H1 (cell line): Measurements from ENCODE around the gene SYTL1. TPM values are rescaled to one million over a fixed set of nuclear protein-coding genes. Genes with fewer than 3 reads are reported as not detected.

Experiments used
- CTCF ChIA-PET: fragments of 300-600 bp; sonication (Branson Sonifier 250); formaldehyde crosslinking; loops from one replicate; lab custom pipeline; 2021; ENCODE audit not compliant: partially characterized antibody; lab: Charles Lee
- POLR2A ChIA-PET: fragments of 300-600 bp; sonication (Branson Sonifier 250); formaldehyde crosslinking; loops from one replicate; lab custom pipeline; 2021; ENCODE audit warnings: inconsistent platforms; ENCODE audit not compliant: partially characterized antibody; lab: Charles Lee
- DNase-seq, 2 experiments: peaks; one replicate each; pipeline versions ENCODE4 v3.0.0 to v3.0.0-alpha.2; 2010 to 2022; ENCODE audit warnings: low spot score in 2 of 2, low read depth in 1 of 2, mixed read lengths in 1 of 2
- FAIRE-seq: peaks from 2 replicates; lab custom pipeline; 2011; peaks lifted over from hg19 to GRCh38; lab: Jason Lieb, UNC
- H2AFZ ChIP-seq: 2 replicates; pipeline ENCODE4 v1.8.1; 2012; ENCODE audit warnings: low read length, inconsistent platforms
- H2AK5ac ChIP-seq: 2 replicates; pipeline ENCODE4 v1.6.1; 2013; ENCODE audit warnings: low read depth, low read length
- H2BK120ac ChIP-seq: replicated peaks from 2 replicates; pipeline ENCODE3; 2013; ENCODE audit warnings: low read depth, low read length, inconsistent platforms
- H2BK12ac ChIP-seq: 2 replicates; pipeline ENCODE4 v1.6.1; 2013; ENCODE audit warnings: low read depth, low read length
- H2BK15ac ChIP-seq: 2 replicates; pipeline ENCODE4 v1.6.1; 2013; ENCODE audit warnings: low read length
- H2BK20ac ChIP-seq: 2 replicates; pipeline ENCODE4 v1.6.1; 2013; ENCODE audit warnings: low read length
- H2BK5ac ChIP-seq: 2 replicates; pipeline ENCODE4 v1.6.1; 2013; ENCODE audit warnings: low read depth, low read length
- H3K14ac ChIP-seq: 2 replicates; pipeline ENCODE4 v1.6.1; 2013; ENCODE audit warnings: inconsistent platforms; ENCODE audit not compliant: insufficient read length
- H3K18ac ChIP-seq: 2 replicates; pipeline ENCODE4 v1.6.1; 2013; ENCODE audit warnings: low read length; ENCODE audit errors: extremely low read depth
- H3K23ac ChIP-seq: 2 replicates; pipeline ENCODE4 v1.6.1; 2013; ENCODE audit warnings: inconsistent platforms; ENCODE audit not compliant: insufficient read length
- H3K23me2 ChIP-seq: 2 replicates; pipeline ENCODE4 v1.6.1; 2013; ENCODE audit warnings: low read depth, low read length
- H3K27ac ChIP-seq: 2 replicates; pipeline ENCODE4 v1.6.1; 2011; ENCODE audit warnings: low read depth, low read length, inconsistent platforms
- H3K27me3 ChIP-seq, 4 experiments: replicated peaks in 1 of 4; 1 replicate in 1 of 4; 2 replicates in 3 of 4; pipeline versions ENCODE4 v1.6.1 to v1.8.1; 2011 to 2013; ENCODE audit warnings: low read length in 3 of 4, mild to moderate bottlenecking in 3 of 4, inconsistent platforms in 2 of 4, mixed read lengths in 2 of 4, moderate library complexity in 1 of 4; ENCODE audit not compliant: control insufficient read depth in 3 of 4, insufficient read depth in 3 of 4; ENCODE audit errors: extremely low read depth in 1 of 4
- H3K36me3 ChIP-seq, 4 experiments: 2 replicates each; pipeline versions ENCODE4 v1.6.1 to v1.8.1; 2011 to 2013; ENCODE audit warnings: mild to moderate bottlenecking in 4 of 4, low read length in 3 of 4, moderate library complexity in 2 of 4, control low read depth in 1 of 4, inconsistent platforms in 1 of 4; ENCODE audit not compliant: insufficient read depth in 4 of 4, control insufficient read depth in 2 of 4
- H3K4ac ChIP-seq: replicated peaks from 2 replicates; pipeline ENCODE3; 2013; ENCODE audit warnings: low read length, low read depth, mixed read lengths, inconsistent platforms; ENCODE audit not compliant: insufficient read length
- H3K4me1 ChIP-seq, 4 experiments: replicated peaks in 1 of 4; 1 replicate in 1 of 4; 2 replicates in 3 of 4; pipeline versions ENCODE4 v1.6.1 to v1.8.1; 2011 to 2013; ENCODE audit warnings: low read length in 3 of 4, inconsistent platforms in 2 of 4, mixed read lengths in 1 of 4; ENCODE audit not compliant: insufficient read depth in 4 of 4, control insufficient read depth in 3 of 4
- H3K4me2 ChIP-seq, 2 experiments: 2 replicates each; pipeline versions ENCODE4 v1.6.1 to v1.8.1; 2011 to 2013; ENCODE audit warnings: low read depth in 2 of 2, low read length in 2 of 2, control low read depth in 1 of 2, inconsistent platforms in 1 of 2, mild to moderate bottlenecking in 1 of 2; ENCODE audit not compliant: insufficient read depth in 1 of 2
- H3K4me3 ChIP-seq, 4 experiments: fragments of 200-600, 300-600 bp in 1 of 4; sonication (generic), shearing (Covaris generic), sonication (Bioruptor Twin) in 1 of 4; 2 replicates each; pipeline versions ENCODE4 v1.5.1 to v1.8.1; 2011 to 2016; ENCODE audit warnings: low read length in 4 of 4, low read depth in 3 of 4, control low read depth in 2 of 4, inconsistent platforms in 2 of 4, mild to moderate bottlenecking in 2 of 4, mixed read lengths in 1 of 4, moderate library complexity in 1 of 4; ENCODE audit not compliant: insufficient read depth in 2 of 4; ENCODE audit errors: extremely low read depth in 1 of 4
- H3K56ac ChIP-seq: replicated peaks from 2 replicates; pipeline ENCODE3; 2013; ENCODE audit warnings: low read depth, mild to moderate bottlenecking, mixed read lengths, low read length, inconsistent platforms; ENCODE audit not compliant: insufficient read length
- H3K79me1 ChIP-seq: 2 replicates; pipeline ENCODE4 v1.6.1; 2013; ENCODE audit warnings: low read depth, low read length, control low read depth
- H3K79me2 ChIP-seq, 2 experiments: 2 replicates each; pipeline versions ENCODE4 v1.6.1 to v1.8.1; 2012 to 2013; ENCODE audit warnings: low read length in 2 of 2, mild to moderate bottlenecking in 2 of 2, inconsistent platforms in 1 of 2; ENCODE audit not compliant: insufficient read depth in 2 of 2, control insufficient read depth in 1 of 2
- H3K9ac ChIP-seq, 4 experiments: replicated peaks in 1 of 4; 1 replicate in 1 of 4; 2 replicates in 3 of 4; pipeline versions ENCODE4 v1.6.1 to v1.8.1; 2011 to 2013; ENCODE audit warnings: low read depth in 3 of 4, low read length in 3 of 4, control low read depth in 2 of 4, mild to moderate bottlenecking in 2 of 4, moderate library complexity in 2 of 4, inconsistent platforms in 1 of 4; ENCODE audit errors: extremely low read depth in 1 of 4
- H3K9me3 ChIP-seq, 2 experiments: 2 replicates each; pipeline versions ENCODE4 v1.6.1 to v1.8.1; 2012 to 2013; ENCODE audit warnings: mild to moderate bottlenecking in 2 of 2, moderate library complexity in 2 of 2, control low read depth in 1 of 2, inconsistent platforms in 1 of 2, low read depth in 1 of 2, low read length in 1 of 2, mixed read lengths in 1 of 2; ENCODE audit not compliant: insufficient read depth in 2 of 2
- H4K20me1 ChIP-seq, 2 experiments: replicated peaks in 1 of 2; 2 replicates each; pipeline versions ENCODE3 to v1.8.1; 2011 to 2013; ENCODE audit warnings: inconsistent platforms in 2 of 2, low read length in 2 of 2, mild to moderate bottlenecking in 1 of 2; ENCODE audit not compliant: insufficient read depth in 2 of 2, control insufficient read depth in 1 of 2
- H4K5ac ChIP-seq: 2 replicates; pipeline ENCODE4 v1.6.1; 2013; ENCODE audit warnings: low read length, low read depth, mixed read lengths, inconsistent platforms; ENCODE audit not compliant: insufficient read length
- H4K8ac ChIP-seq: 2 replicates; pipeline ENCODE4 v1.8.0; 2013; ENCODE audit warnings: mild to moderate bottlenecking, moderate library complexity, low read length, inconsistent platforms; ENCODE audit not compliant: insufficient read depth; ENCODE audit errors: extremely low read depth
- H4K91ac ChIP-seq: replicated peaks from 2 replicates; pipeline ENCODE3; 2013; ENCODE audit warnings: low read length, mixed read lengths, inconsistent platforms; ENCODE audit not compliant: insufficient read length
- ASH2L ChIP-seq: fragments of 200-600, 300-600 bp; sonication (generic); IDR thresholded peaks from one replicate; pipeline ENCODE4 v1.7.1; 2017; ENCODE audit warnings: low read length
- BRCA1 ChIP-seq: IDR thresholded peaks from 2 replicates; pipeline ENCODE4 v1.6.1; 2012; ENCODE audit warnings: low read depth, low read length, improper control_type of control experiment
- EGR1 ChIP-seq: IDR thresholded peaks from 2 replicates; pipeline ENCODE4 v1.6.1; 2011; ENCODE audit warnings: low read depth, low read length, borderline replicate concordance
- FOSL1 ChIP-seq: IDR thresholded peaks from 2 replicates; pipeline ENCODE4 v1.6.1; 2011; ENCODE audit warnings: mild to moderate bottlenecking, low read depth, low read length, moderate library complexity; ENCODE audit not compliant: insufficient read depth
- HDAC2 ChIP-seq, 2 experiments: fragments of 300-600 bp in 1 of 2; sonication (generic) in 1 of 2; IDR thresholded peaks; 2 replicates each; pipeline ENCODE4 v1.6.1; 2011 to 2012; ENCODE audit warnings: low read depth in 2 of 2, low read length in 2 of 2, mild to moderate bottlenecking in 2 of 2, moderate library complexity in 2 of 2, borderline replicate concordance in 1 of 2, inconsistent platforms in 1 of 2
- HDAC6 ChIP-seq: IDR thresholded peaks from one replicate; pipeline ENCODE4 v1.7.1; 2012; ENCODE audit warnings: low read depth, mild to moderate bottlenecking, inconsistent platforms, low read length, moderate library complexity
- KDM1A ChIP-seq: fragments of 200-600, 300-600 bp; sonication (generic); IDR thresholded peaks from 2 replicates; pipeline ENCODE4 v1.7.1; 2016; ENCODE audit warnings: mild to moderate bottlenecking, low read length, borderline replicate concordance
- MAFK ChIP-seq: IDR thresholded peaks from 2 replicates; pipeline ENCODE4 v1.6.1; 2012; ENCODE audit warnings: low read depth, mild to moderate bottlenecking, improper control_type of control experiment, low read length
- SIRT6 ChIP-seq: IDR thresholded peaks from one replicate; pipeline ENCODE4 v1.7.1; 2012; ENCODE audit warnings: low read length, inconsistent platforms
- SP1 ChIP-seq: IDR thresholded peaks from 2 replicates; pipeline ENCODE4 v1.6.1; 2011; ENCODE audit warnings: low read depth, low read length
- SP4 ChIP-seq: IDR thresholded peaks from 2 replicates; pipeline ENCODE4 v1.6.1; 2012; ENCODE audit warnings: low read length, inconsistent platforms
- TEAD4 ChIP-seq: IDR thresholded peaks from 2 replicates; pipeline ENCODE4 v1.6.1; 2012; ENCODE audit warnings: low read depth, low read length, inconsistent platforms, mixed read lengths
- WGBS, 2 experiments: shearing (Covaris generic) in 1 of 2; methylation state at CpG; one replicate each; pipeline versions ENCODE4 v1.1.6 to v1.1.7; 2013 to 2015; ENCODE audit warnings: low lambda C conversion rate in 2 of 2, mixed read lengths in 2 of 2, inconsistent platforms in 1 of 2, low coverage in 1 of 2, missing lambda C conversion rate in 1 of 2; ENCODE audit not compliant: insufficient replicate concordance in 2 of 2, insufficient coverage in 1 of 2, insufficient read length in 1 of 2; ENCODE audit errors: extremely low coverage in 1 of 2, missing lambda C conversion rate in 1 of 2; 5-methylcytosine and 5-hydroxymethylcytosine counted together
- polyA plus RNA-seq, 7 experiments: library from polyadenylated mRNA; depleted of rRNA in 3 of 7; stranded (reverse) in 5 of 7; unstranded in 2 of 7; fragments of >200 nt in 5 of 7; fragments of 200-250 nt in 2 of 7; gene quantifications; 1 replicate in 5 of 7; 2 replicates in 1 of 7; 4 replicates in 1 of 7; pipeline versions ENCODE4 v1.2.1 to v1.2.3, GENCODE V29; 2011 to 2013; ENCODE audit warnings: missing spikeins in 2 of 7, mixed read lengths in 2 of 7
- total RNA-seq: library from RNA; stranded (reverse); fragmentation: NEBNext Ultra II Directional; extraction: Animal tissue kit (Norgen Biotek cat#: 25700); gene quantifications from 2 replicates; pipeline ENCODE4 v1.2.1, GENCODE V29; 2021
- TF ChIP-seq, protein P1 (sequence below): IDR thresholded peaks from 2 replicates; pipeline ENCODE4 v1.6.1; 2012; ENCODE audit warnings: inconsistent platforms

Gene SYTL1
- total and polyA plus RNA-seq, 2 of the 8 experiments (the other 6 are each of a cell fraction or from before 2014, with no cell fraction given) = 6.4 to 19.5 TPM

DNA sequence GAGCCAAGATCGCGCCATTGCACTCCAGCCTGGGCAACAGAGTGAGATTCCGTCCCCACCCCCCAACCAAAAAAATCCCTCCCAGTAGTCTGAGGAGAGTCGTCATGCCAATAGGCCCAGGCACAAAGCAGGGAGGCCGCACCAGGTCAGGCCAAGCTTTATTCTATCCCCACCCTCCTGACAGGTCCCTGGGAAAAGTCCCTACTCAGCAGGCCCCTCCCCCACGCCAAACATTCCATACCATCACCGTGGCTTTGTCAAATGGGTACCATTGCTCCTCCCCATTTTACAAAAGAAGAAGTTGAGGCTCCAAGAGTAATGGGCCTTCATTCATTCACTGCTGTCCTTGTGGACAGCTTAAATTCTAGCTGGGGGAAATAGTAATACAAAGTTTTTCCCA, 55.9 kb downstream of the SYTL1 start:
- ChIA-PET POLR2A (interaction anchor here (1.3 to 2.1 kb wide), 4 partner anchors 32 to 96 kb away, joined by 4 to 8 read pairs (median 4); partner anchors contain the start of genes MAP3K6 and SYTL1), CTCF (interaction anchor here (0.6 to 37.8 kb wide), 27 partner anchors 8 to 352 kb away, joined by 3 to 863 read pairs (median 6); partner anchors contain the start of genes AHDC1, GPR3 and MAP3K6)
- Histone ChIP-seq H2AK5ac (no peak overlapping the region), H3K27me3 (no peaks in the 10 kb centered on the region), H3K18ac (no peak overlapping the region), H2AFZ (no peak overlapping the region), H3K9ac (no peak overlapping the region), H3K4me2 (no peak overlapping the region), H4K8ac (no peak overlapping the region), H3K79me2 (no peaks in the 10 kb centered on the region), H3K4ac (no peak overlapping the region), H3K23me2 (peaks cover 2% of the 10 kb centered on the region; the same call in 1 of the 2 replicates), H3K14ac (no peak overlapping the region), H3K9me3 (no peaks in the 10 kb centered on the region), H4K20me1 (peaks cover 2 to 10% of the 10 kb centered on the region in 2 experiments), H3K56ac (no peak overlapping the region), H3K27ac (no peak overlapping the region), H2BK15ac (0 out of 2 replicates have a peak overlapping the region, but pooled peaks have one; percentile 46), H2BK120ac (no peak overlapping the region), H3K79me1 (no peaks in the 10 kb centered on the region), H4K91ac (no peak overlapping the region), H3K4me3 (no peak overlapping the region), H2BK5ac (no peak overlapping the region), H3K4me1 (peaks cover 4 to 29% (median 9%) of the 10 kb centered on the region in 4 experiments), H3K36me3 (no peaks in the 10 kb centered on the region), H4K5ac (no peak overlapping the region), H3K23ac (no peak overlapping the region), H2BK12ac (no peak overlapping the region), H2BK20ac (no peak overlapping the region)
- FAIRE-seq (no peak), DNase-seq (no peak)
- 88% methylated on average over 6 of the region's 7 CpGs; no CpG with 5 or more reads in 1 of the 2 experiments for WGBS, 2 experiments
- TF ChIP-seq MAFK (peak; percentile 4; the same call in 1 of the 2 replicates), ASH2L (no peak), FOSL1 (no peak), HDAC6 (no peak), EGR1 (no peak), TEAD4 (0 out of 2 replicates have a peak, but pooled peaks have one; percentile 32), BRCA1 (no peak), SIRT6 (no peak), KDM1A (peak; percentile 44; the same call in 1 of the 2 replicates), SP1 (0 out of 2 replicates have a peak, but pooled peaks have one; percentile 28), SP4 (no peak), HDAC2 (IDR thresholded peaks at IDR 0.05; ENCODE audit: borderline replicate concordance in 1 of 2, low read depth in 2 of 2, low read length in 2 of 2) (no peak)
- TF ChIP-seq, protein P1, sequence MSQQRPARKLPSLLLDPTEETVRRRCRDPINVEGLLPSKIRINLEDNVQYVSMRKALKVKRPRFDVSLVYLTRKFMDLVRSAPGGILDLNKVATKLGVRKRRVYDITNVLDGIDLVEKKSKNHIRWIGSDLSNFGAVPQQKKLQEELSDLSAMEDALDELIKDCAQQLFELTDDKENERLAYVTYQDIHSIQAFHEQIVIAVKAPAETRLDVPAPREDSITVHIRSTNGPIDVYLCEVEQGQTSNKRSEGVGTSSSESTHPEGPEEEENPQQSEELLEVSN = no peak
